Measurements from ENCODE around the gene MYLK2.

DNA sequence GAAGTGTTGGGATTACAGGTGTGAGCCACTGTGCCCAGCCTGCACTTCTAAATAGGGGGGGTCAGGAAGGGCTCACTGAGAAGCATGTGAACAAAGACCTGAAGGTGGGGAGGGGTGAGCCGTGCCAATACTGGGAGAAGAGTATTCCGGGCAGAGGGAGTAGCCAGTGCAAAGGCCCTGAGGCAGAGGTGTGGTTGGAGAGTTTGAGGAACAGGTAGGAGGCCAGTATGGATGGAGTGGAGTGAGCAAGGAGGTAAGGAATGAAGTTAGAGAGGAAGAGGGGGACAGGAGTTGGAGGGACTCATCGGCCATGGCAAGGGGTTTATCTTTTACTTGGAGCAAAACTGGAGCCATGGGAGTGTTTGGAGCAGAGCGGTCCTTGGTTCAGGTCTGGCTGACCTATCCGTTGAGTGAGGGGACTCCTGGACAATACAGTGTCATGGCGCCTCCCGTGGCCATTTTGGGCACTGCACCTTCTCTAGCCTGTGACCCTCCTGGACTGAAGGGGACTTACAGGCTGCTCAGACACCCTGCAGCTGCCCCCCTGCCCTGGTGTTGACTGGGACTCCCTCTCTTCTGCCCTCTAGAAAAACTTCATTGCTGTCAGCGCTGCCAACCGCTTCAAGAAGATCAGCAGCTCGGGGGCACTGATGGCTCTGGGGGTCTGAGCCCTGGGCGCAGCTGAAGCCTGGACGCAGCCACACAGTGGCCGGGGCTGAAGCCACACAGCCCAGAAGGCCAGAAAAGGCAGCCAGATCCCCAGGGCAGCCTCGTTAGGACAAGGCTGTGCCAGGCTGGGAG lies 14.2 kb downstream of the MYLK2 start:
- TF ChIP-seq, protein P1, sequence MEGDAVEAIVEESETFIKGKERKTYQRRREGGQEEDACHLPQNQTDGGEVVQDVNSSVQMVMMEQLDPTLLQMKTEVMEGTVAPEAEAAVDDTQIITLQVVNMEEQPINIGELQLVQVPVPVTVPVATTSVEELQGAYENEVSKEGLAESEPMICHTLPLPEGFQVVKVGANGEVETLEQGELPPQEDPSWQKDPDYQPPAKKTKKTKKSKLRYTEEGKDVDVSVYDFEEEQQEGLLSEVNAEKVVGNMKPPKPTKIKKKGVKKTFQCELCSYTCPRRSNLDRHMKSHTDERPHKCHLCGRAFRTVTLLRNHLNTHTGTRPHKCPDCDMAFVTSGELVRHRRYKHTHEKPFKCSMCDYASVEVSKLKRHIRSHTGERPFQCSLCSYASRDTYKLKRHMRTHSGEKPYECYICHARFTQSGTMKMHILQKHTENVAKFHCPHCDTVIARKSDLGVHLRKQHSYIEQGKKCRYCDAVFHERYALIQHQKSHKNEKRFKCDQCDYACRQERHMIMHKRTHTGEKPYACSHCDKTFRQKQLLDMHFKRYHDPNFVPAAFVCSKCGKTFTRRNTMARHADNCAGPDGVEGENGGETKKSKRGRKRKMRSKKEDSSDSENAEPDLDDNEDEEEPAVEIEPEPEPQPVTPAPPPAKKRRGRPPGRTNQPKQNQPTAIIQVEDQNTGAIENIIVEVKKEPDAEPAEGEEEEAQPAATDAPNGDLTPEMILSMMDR (IDR thresholded peaks at IDR 0.05) = peak; percentile 47 to 81 (median 74)
- TF ChIP-seq POLR2A (IDR thresholded peaks at IDR 0.05) (no peak), EP300 (IDR thresholded peaks at IDR 0.05; ENCODE audit: low read depth) (no peak)
